ENCODE results near the gene TRIM13. TPM values are rescaled to one million over a fixed set of nuclear protein-coding genes. Genes with fewer than 3 reads are reported as not detected.

TRIM13 gene
- total and polyA plus RNA-seq, 2 of the 13 experiments (the other 11 are each of a cell fraction or from before 2014, with no cell fraction given): 22.0 to 24.4 TPM

GRCh38 chr13:49954674-49955455, 42.0 kb upstream of the TRIM13 start:
- FAIRE-seq: no peak

DNA sequence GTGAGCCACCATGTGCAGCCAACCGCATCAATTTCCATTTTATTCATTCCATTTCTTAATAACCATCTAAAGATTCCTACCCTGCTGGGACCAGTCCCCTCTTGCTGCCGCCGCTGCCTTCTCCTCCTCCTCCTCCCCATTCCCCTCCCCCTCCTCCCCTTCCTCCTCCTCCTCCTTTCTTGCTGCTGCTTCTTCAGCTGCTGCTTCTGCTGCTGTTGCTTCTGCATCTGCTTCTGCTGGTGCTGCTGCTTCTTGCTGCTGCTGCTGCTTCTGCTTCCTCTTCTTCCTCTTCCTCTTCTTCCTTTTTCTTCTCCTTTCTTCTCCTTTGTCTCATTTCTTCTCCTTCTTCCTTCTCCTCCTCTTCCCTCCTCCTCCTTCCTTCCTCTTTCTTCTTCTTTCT, 40.7 kb upstream of the TRIM13 start:
- ChIA-PET POLR2A (no interaction called here), CTCF (ENCODE audit: low intra/inter-chr PET ratio, low total read pairs) (no interaction called here)
- H3K36me3 ChIP-seq (replicated peaks in 1 of 2; ENCODE audit: control insufficient read depth in 1 of 2, insufficient read depth in 2 of 2, low read length in 2 of 2): no peaks in the 10 kb centered on the region
- FAIRE-seq (no peak), ATAC-seq (no peak), DNase-seq (ENCODE audit: low spot score) (no peak)
- H3K27ac ChIP-seq (ENCODE audit: extremely low read length, insufficient read depth, low read length): no peak overlapping the region
- 88% methylated on average over 3 of the region's 3 CpGs for WGBS (ENCODE audit: low lambda C conversion rate)
- no peak overlapping the region for H3K4me2 ChIP-seq (ENCODE audit: low read depth, low read length)
- no peaks in the 10 kb centered on the region for H3K79me2 ChIP-seq (ENCODE audit: insufficient read depth, low read length)
- no TSS peak for BruUV-seq (replicated peaks)
- peaks cover 17% of the 10 kb centered on the region for H3K4me1 ChIP-seq (ENCODE audit: insufficient read depth, low read length)
- H3K27me3 ChIP-seq (ENCODE audit: control insufficient read depth in 1 of 2, insufficient read depth in 2 of 2, low read length in 2 of 2): no peaks in the 10 kb centered on the region
- no peaks in the 10 kb centered on the region for H4K20me1 ChIP-seq (ENCODE audit: insufficient read depth, low read length)
- H2AFZ ChIP-seq (ENCODE audit: low read length): no peak overlapping the region
- in situ Hi-C loops (cut with HindIII; ENCODE audit: extremely low pct_ligation_motif_present, low pct_unique_long_range_greater_than_20kb): no loop called here
- no peak overlapping the region for H3K9ac ChIP-seq (ENCODE audit: insufficient read depth, low read depth, low read length)
- intact Hi-C loops (cut with micrococcal nuclease; ENCODE audit: unreplicated experiment): no loop called here
- 0 out of 2 replicates have a peak, but pooled peaks cover 6% of the 10 kb centered on the region for H3K9me3 ChIP-seq (ENCODE audit: low read length)
- no peak overlapping the region for H3K4me3 ChIP-seq (replicated peaks in 1 of 3; ENCODE audit: insufficient read depth in 1 of 3, low read depth in 2 of 3, low read length in 3 of 3)
- TF ChIP-seq ZNF350 (CRISPR knock-in tag; IDR thresholded peaks at IDR 0.05; ENCODE audit: borderline replicate concordance, low read depth): no peak
- TF ChIP-seq ZNF841 (CRISPR knock-in tag; IDR thresholded peaks at IDR 0.05; ENCODE audit: borderline replicate concordance): no peak
- no peak for TF ChIP-seq KLF16 (CRISPR knock-in tag; IDR thresholded peaks at IDR 0.05)
- TF ChIP-seq ZNF430 (CRISPR knock-in tag; IDR thresholded peaks at IDR 0.05): no peak
- no peak for TF ChIP-seq IKZF4 (CRISPR knock-in tag; IDR thresholded peaks at IDR 0.05; ENCODE audit: borderline replicate concordance, low read depth, not compliant biosample characterization)

More at GRCh38 chr13:49954674-49955455, 42.0 kb upstream of the TRIM13 start:
- Histone ChIP-seq H2AFZ (ENCODE audit: low read length) (no peak overlapping the region), H3K9me3 (ENCODE audit: low read length) (0 out of 2 replicates have a peak, but pooled peaks cover 6% of the 10 kb centered on the region), H3K79me2 (ENCODE audit: insufficient read depth, low read length) (no peaks in the 10 kb centered on the region), H3K4me1 (ENCODE audit: insufficient read depth, low read length) (peaks cover 17% of the 10 kb centered on the region), H3K36me3 (replicated peaks in 1 of 2; ENCODE audit: control insufficient read depth in 1 of 2, insufficient read depth in 2 of 2, low read length in 2 of 2) (no peaks in the 10 kb centered on the region), H4K20me1 (ENCODE audit: insufficient read depth, low read length) (no peaks in the 10 kb centered on the region), H3K4me3 (replicated peaks in 1 of 3; ENCODE audit: insufficient read depth in 1 of 3, low read depth in 2 of 3, low read length in 3 of 3) (no peak overlapping the region), H3K27me3 (ENCODE audit: control insufficient read depth in 1 of 2, insufficient read depth in 2 of 2, low read length in 2 of 2) (no peaks in the 10 kb centered on the region), H3K4me2 (ENCODE audit: low read depth, low read length) (no peak overlapping the region), H3K9ac (ENCODE audit: insufficient read depth, low read depth, low read length) (no peak overlapping the region), H3K27ac (ENCODE audit: extremely low read length, insufficient read depth, low read length) (no peak overlapping the region)
- WGBS (ENCODE audit: low lambda C conversion rate): 0% methylated on average over 1 of the region's 2 CpGs
- POLR2A ChIA-PET: no interaction called here
- in situ Hi-C loops (cut with HindIII; ENCODE audit: extremely low pct_ligation_motif_present, low pct_unique_long_range_greater_than_20kb) (no loop called here), intact Hi-C loops (cut with micrococcal nuclease; ENCODE audit: unreplicated experiment) (no loop called here)
- TF ChIP-seq, protein P1, sequence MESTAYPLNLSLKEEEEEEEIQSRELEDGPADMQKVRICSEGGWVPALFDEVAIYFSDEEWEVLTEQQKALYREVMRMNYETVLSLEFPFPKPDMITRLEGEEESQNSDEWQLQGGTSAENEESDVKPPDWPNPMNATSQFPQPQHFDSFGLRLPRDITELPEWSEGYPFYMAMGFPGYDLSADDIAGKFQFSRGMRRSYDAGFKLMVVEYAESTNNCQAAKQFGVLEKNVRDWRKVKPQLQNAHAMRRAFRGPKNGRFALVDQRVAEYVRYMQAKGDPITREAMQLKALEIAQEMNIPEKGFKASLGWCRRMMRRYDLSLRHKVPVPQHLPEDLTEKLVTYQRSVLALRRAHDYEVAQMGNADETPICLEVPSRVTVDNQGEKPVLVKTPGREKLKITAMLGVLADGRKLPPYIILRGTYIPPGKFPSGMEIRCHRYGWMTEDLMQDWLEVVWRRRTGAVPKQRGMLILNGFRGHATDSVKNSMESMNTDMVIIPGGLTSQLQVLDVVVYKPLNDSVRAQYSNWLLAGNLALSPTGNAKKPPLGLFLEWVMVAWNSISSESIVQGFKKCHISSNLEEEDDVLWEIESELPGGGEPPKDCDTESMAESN (CRISPR knock-in tag; conservative IDR thresholded peaks at IDR 0.05): no peak
- no peak for TF ChIP-seq TARDBP (CRISPR knock-in tag; IDR thresholded peaks at IDR 0.05)
- TF ChIP-seq DPF2 (CRISPR knock-in tag; IDR thresholded peaks at IDR 0.05; ENCODE audit: borderline replicate concordance, low read depth): no peak
- TF ChIP-seq ZNF180 (CRISPR knock-in tag; IDR thresholded peaks at IDR 0.05; ENCODE audit: borderline replicate concordance, low read depth): no peak
- TF ChIP-seq NR2F2 (IDR thresholded peaks at IDR 0.05; ENCODE audit: borderline replicate concordance, low read depth): no peak
- TF ChIP-seq ZNF224 (CRISPR knock-in tag; IDR thresholded peaks at IDR 0.05): no peak
- no peak for TF ChIP-seq GTF2F1 (IDR thresholded peaks at IDR 0.05; ENCODE audit: low read length)
- TF ChIP-seq CREM (IDR thresholded peaks at IDR 0.05): no peak
- TF ChIP-seq CREM (CRISPR knock-in tag; IDR thresholded peaks at IDR 0.05): no peak
- no peak for TF ChIP-seq ZNF143 (CRISPR knock-in tag; IDR thresholded peaks at IDR 0.05)
- DNase-seq (ENCODE audit: low spot score): no peak
- ATAC-seq: peak; percentile 62
- CTCF ChIA-PET (ENCODE audit: low intra/inter-chr PET ratio, low total read pairs): no interaction called here
- no TSS peak for BruUV-seq (replicated peaks)
